HEK293 (cell line): ENCODE measurements around the gene VRK1.

Experiments
- CTCF ChIA-PET: fragments of 350-600 bp; formaldehyde crosslinking; extraction: SDS; loops from one replicate; lab custom pipeline; 2021; ENCODE audit warnings: antibody characterized with exemption; lab: Yijun Ruan, JAX
- POLR2A ChIA-PET: fragments of 300-600 bp; formaldehyde crosslinking; extraction: SDS; loops from one replicate; lab custom pipeline; 2020; ENCODE audit warnings: antibody characterized with exemption, inconsistent platforms; lab: Yijun Ruan, JAX
- H3K27ac ChIP-seq: fragments of 200-500 bp; sonication (Bioruptor generic); 2 replicates; pipeline ENCODE4 v1.5.1; 2014; ENCODE audit warnings: low read depth, low read length, control low read depth, inconsistent platforms; ENCODE audit errors: extremely low read depth
- H3K36me3 ChIP-seq, 2 experiments: fragments of 200-500 bp in 1 of 2; sonication (Bioruptor generic) in 1 of 2; 1 replicate in 1 of 2; 2 replicates in 1 of 2; pipeline ENCODE4 v1.5.1; 2014 to 2017; ENCODE audit warnings: inconsistent platforms in 2 of 2, low read length in 2 of 2; ENCODE audit not compliant: control insufficient read depth in 2 of 2, insufficient read depth in 1 of 2
- H3K4me1 ChIP-seq: fragments of 200-500 bp; sonication (Bioruptor generic); 2 replicates; pipeline ENCODE4 v1.5.1; 2014; ENCODE audit warnings: mild to moderate bottlenecking, low read length, inconsistent platforms; ENCODE audit not compliant: control insufficient read depth, insufficient read depth
- H3K4me3 ChIP-seq: 2 replicates; pipeline ENCODE4 v1.5.1; 2011; ENCODE audit warnings: low read depth, mild to moderate bottlenecking, control low read depth, low read length, moderate library complexity
- H3K9me3 ChIP-seq: fragments of 200-500 bp; sonication (Bioruptor generic); 2 replicates; pipeline ENCODE4 v1.5.1; 2014; ENCODE audit warnings: low read depth, low read length, inconsistent platforms; ENCODE audit not compliant: control insufficient read depth, insufficient read depth
- OSR2 ChIP-seq: fragments of 450-650 bp; formaldehyde crosslinking; IDR thresholded peaks from 2 replicates; pipeline ENCODE4 v1.5.1; 2016; ENCODE audit warnings: missing biosample characterization, missing genetic modification characterization
- PRDM1 ChIP-seq: fragments of 450-650 bp; formaldehyde crosslinking; IDR thresholded peaks from 2 replicates; pipeline ENCODE4; 2016; ENCODE audit warnings: missing biosample characterization, missing genetic modification characterization
- SCRT2 ChIP-seq: fragments of 450-650 bp; formaldehyde crosslinking; IDR thresholded peaks from 2 replicates; pipeline ENCODE4 v1.5.1; 2016; ENCODE audit warnings: missing biosample characterization, missing genetic modification characterization
- ZBTB17 ChIP-seq: fragments of 450-650 bp; formaldehyde crosslinking; IDR thresholded peaks from 2 replicates; pipeline ENCODE4 v1.5.1; 2016; ENCODE audit warnings: missing biosample characterization, missing genetic modification characterization
- ZNF174 ChIP-seq: fragments of 450-650 bp; formaldehyde crosslinking; IDR thresholded peaks from 2 replicates; pipeline ENCODE4 v1.5.0; 2017; ENCODE audit warnings: missing biosample characterization, mild to moderate bottlenecking, missing genetic modification characterization
- ZNF23 ChIP-seq: fragments of 450-650 bp; formaldehyde crosslinking; IDR thresholded peaks from 2 replicates; pipeline ENCODE4 v1.5.1; 2016; ENCODE audit warnings: missing biosample characterization, missing genetic modification characterization, borderline replicate concordance
- ZNF433 ChIP-seq: fragments of 450-650 bp; formaldehyde crosslinking; IDR thresholded peaks from 2 replicates; pipeline ENCODE4 v1.5.1; 2016; ENCODE audit warnings: missing biosample characterization, missing genetic modification characterization, low read depth
- ZNF558 ChIP-seq: fragments of 450-650 bp; formaldehyde crosslinking; IDR thresholded peaks from 2 replicates; pipeline ENCODE4 v1.5.1; 2016; ENCODE audit warnings: missing biosample characterization, missing genetic modification characterization
- ZNF654 ChIP-seq: fragments of 450-650 bp; formaldehyde crosslinking; IDR thresholded peaks from 2 replicates; pipeline ENCODE4 v1.5.1; 2016; ENCODE audit warnings: low read depth, missing biosample characterization, missing genetic modification characterization
- TF ChIP-seq, protein P1 (sequence below): IDR thresholded peaks from 2 replicates; pipeline ENCODE4 v1.6.1; 2011; ENCODE audit warnings: mild to moderate bottlenecking, low read depth, low read length, borderline replicate concordance
- TF ChIP-seq, protein P2 (sequence below): fragments of 450-650 bp; formaldehyde crosslinking; IDR thresholded peaks from 2 replicates; pipeline ENCODE4 v1.5.1; 2017; ENCODE audit warnings: missing biosample characterization, missing genetic modification characterization

The VRK1 gene

DNA sequence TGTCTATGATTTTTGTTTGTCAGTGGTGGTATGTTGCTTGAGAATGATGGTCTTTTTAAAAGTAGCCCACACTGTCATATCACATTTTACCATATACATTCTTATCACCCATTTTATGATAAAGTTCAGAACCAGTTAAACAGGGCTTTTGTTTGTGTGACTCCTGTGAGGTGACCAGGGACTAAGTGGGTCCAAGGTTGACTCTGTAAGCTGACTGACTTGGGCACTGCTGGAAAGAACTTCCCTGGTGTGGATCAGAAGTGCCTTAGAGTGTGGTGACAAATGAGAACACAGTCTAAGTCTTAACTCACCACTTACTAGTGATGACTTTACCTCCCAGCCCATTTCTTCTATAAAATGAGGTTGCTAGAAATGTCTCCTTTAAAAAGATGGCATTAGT, 52.6 kb downstream of the VRK1 start (continued):
- TF ChIP-seq ZNF23 (tag by site-specific recombination), result no peak

- Histone ChIP-seq H3K36me3 (peaks cover 28 to 54% of the 10 kb centered on the region in 2 experiments; a peak in 2 of 3 replicates), H3K9me3 (no peaks in the 10 kb centered on the region), H3K4me3 (no peak overlapping the region), H3K4me1 (no peaks in the 10 kb centered on the region), H3K27ac (no peak overlapping the region)
- ChIA-PET CTCF (interaction anchor here (0.7 to 3.1 kb wide), 10 partner anchors 8 to 89 kb away, joined by 3 to 17 read pairs (median 5); no protein-coding TSS in a partner anchor), POLR2A (no interaction called here)
- TF ChIP-seq PRDM1 (tag by site-specific recombination) (0 out of 2 replicates have a peak, but pooled peaks have one; percentile 29), ZBTB17 (tag by site-specific recombination) (no peak), ZNF174 (no peak)
These were observed 54.7 kb downstream of the VRK1 start for GRCh38 chr14:96851694-96852381.

GRCh38 chr14:96852823-96853422, 55.7 kb downstream of the VRK1 start:
- POLR2A ChIA-PET, result interaction anchor here (1.7 kb wide), 1 partner anchor 56 kb away, joined by 4 read pairs; no protein-coding TSS in a partner anchor

DNA sequence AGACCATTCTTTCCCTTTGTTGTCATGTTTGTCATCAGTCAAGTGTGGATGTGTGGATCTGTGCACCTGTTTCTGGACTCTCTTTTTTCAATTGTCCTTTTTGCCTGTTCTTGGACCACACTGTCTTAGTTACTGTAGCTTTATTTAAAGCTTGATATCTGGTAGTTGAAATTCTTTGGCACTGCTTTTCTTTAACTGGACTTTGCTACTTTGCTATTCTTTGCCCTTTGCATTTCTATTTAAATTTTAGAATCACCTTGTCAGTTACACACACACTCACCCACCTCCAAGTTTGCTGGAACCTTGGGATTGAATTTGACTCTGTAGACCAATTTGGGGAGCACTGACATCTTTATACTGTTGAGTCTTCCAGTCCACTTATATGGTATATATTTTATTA, 61.5 kb downstream of the VRK1 start:
- Histone ChIP-seq H3K27ac (no peak overlapping the region), H3K4me1 (0 out of 2 replicates have a peak, but pooled peaks cover 2% of the 10 kb centered on the region), H3K36me3 (peaks cover 31 to 55% of the 10 kb centered on the region in 2 experiments), H3K9me3 (no peaks in the 10 kb centered on the region), H3K4me3 (no peak overlapping the region)
- CTCF ChIA-PET, result interaction anchor here (0.8 kb wide), 1 partner anchor 275 kb away, joined by 3 read pairs; no protein-coding TSS in a partner anchor
- POLR2A ChIA-PET, result no interaction called here
- TF ChIP-seq, protein P1, sequence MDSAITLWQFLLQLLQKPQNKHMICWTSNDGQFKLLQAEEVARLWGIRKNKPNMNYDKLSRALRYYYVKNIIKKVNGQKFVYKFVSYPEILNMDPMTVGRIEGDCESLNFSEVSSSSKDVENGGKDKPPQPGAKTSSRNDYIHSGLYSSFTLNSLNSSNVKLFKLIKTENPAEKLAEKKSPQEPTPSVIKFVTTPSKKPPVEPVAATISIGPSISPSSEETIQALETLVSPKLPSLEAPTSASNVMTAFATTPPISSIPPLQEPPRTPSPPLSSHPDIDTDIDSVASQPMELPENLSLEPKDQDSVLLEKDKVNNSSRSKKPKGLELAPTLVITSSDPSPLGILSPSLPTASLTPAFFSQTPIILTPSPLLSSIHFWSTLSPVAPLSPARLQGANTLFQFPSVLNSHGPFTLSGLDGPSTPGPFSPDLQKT, result no peak
- no peak for TF ChIP-seq ZNF433 (tag by site-specific recombination)
- TF ChIP-seq, all 188 proteins: peak for 0

More at GRCh38 chr14:96852823-96853422, 55.7 kb downstream of the VRK1 start:
- CTCF ChIA-PET, result interaction anchor here (0.5 to 3.1 kb wide), 23 partner anchors 9 to 1946 kb away, joined by 3 to 17 read pairs (median 5); no protein-coding TSS in a partner anchor
- peak; percentile 37 for TF ChIP-seq ZNF654
- no peak for TF ChIP-seq OSR2 (tag by site-specific recombination)
- H3K27ac ChIP-seq, result no peak overlapping the region
- H3K4me1 ChIP-seq, result no peaks in the 10 kb centered on the region
- H3K9me3 ChIP-seq, result no peaks in the 10 kb centered on the region
- H3K4me3 ChIP-seq, result no peak overlapping the region
- peaks cover 29 to 56% of the 10 kb centered on the region in 2 experiments for H3K36me3 ChIP-seq

DNA sequence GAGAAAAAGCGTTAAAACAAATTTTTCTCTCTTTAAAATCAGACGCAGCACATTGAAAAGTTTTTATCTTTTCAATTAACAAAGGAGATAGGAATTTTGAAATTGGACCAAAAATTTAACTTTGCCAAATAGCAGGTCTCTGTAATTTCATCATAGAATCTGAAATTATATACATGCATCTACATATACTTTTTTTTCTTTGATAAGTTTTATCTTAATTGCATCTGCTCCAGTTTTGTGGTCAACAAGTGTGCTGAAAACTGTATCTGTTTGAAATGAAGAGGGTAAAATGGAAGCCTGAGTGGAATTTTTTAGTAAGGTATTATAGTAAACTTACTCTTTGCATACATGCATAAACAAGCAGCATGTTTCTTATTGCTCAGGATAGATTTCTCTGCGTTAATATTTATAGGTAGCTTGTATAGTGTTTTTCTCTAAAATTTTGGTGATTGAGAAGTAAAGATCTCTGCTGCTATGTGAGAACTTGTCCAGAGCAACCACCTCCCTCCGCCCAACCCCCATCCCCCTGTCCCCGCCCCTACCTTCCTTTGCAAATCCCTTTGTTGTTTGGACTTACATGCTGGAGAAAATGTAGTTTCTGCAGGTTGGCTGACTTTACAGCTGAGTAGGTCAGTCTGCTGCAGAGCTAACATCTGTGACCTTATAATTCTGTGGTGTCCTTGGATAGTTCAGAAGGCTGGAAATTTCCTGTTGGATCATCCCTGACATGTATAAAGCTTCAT, 64.6 kb downstream of the VRK1 start:
- Histone ChIP-seq H3K4me1 (0 out of 2 replicates have a peak, but pooled peaks cover 2% of the 10 kb centered on the region), H3K9me3 (no peaks in the 10 kb centered on the region; the same call in 1 of the 2 replicates), H3K27ac (no peak overlapping the region), H3K4me3 (no peak overlapping the region), H3K36me3 (peaks cover 27 to 47% of the 10 kb centered on the region in 2 experiments)
- ChIA-PET CTCF (interaction anchor here (1.0 to 3.2 kb wide), 2 partner anchors 8 to 121 kb away, joined by 3 to 17 read pairs; no protein-coding TSS in a partner anchor), POLR2A (no interaction called here)
- TF ChIP-seq ZNF558 (tag by site-specific recombination) (peak; percentile 93), SCRT2 (tag by site-specific recombination) (no peak)
- TF ChIP-seq, protein P2, sequence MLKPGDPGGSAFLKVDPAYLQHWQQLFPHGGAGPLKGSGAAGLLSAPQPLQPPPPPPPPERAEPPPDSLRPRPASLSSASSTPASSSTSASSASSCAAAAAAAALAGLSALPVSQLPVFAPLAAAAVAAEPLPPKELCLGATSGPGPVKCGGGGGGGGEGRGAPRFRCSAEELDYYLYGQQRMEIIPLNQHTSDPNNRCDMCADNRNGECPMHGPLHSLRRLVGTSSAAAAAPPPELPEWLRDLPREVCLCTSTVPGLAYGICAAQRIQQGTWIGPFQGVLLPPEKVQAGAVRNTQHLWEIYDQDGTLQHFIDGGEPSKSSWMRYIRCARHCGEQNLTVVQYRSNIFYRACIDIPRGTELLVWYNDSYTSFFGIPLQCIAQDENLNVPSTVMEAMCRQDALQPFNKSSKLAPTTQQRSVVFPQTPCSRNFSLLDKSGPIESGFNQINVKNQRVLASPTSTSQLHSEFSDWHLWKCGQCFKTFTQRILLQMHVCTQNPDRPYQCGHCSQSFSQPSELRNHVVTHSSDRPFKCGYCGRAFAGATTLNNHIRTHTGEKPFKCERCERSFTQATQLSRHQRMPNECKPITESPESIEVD (tag by site-specific recombination), result peak; percentile 35; the same call in 1 of the 2 replicates
